GM12873 (cell line): ENCODE data around the gene DYNC1I1.

Experiments used
- CTCF ChIP-seq: IDR thresholded peaks from 2 replicates; pipeline ENCODE4 v1.5.1; 2012; ENCODE audit warnings: low read depth, mild to moderate bottlenecking, moderate library complexity, low read length, control low read depth; ENCODE audit not compliant: insufficient read depth; ENCODE audit errors: missing control alignments

Gene DYNC1I1

GRCh38 chr7:95828824-95829790 is 56.8 kb downstream of the DYNC1I1 start:
- no peak for TF ChIP-seq CTCF

GRCh38 chr7:95840953-95841950 is 68.9 kb downstream of the DYNC1I1 start:
- TF ChIP-seq CTCF, result peak; percentile 57

GRCh38 chr7:95843286-95843685 is 70.9 kb downstream of the DYNC1I1 start:
- peak; percentile 5 for TF ChIP-seq CTCF

GRCh38 chr7:95845007-95845406 is 72.7 kb downstream of the DYNC1I1 start:
- TF ChIP-seq CTCF, result no peak

GRCh38 chr7:95847061-95847460 is 74.7 kb downstream of the DYNC1I1 start:
- TF ChIP-seq CTCF, result no peak

GRCh38 chr7:95859429-95859828 is 87.1 kb downstream of the DYNC1I1 start:
- TF ChIP-seq CTCF, result no peak

GRCh38 chr7:95861041-95861440 is 88.7 kb downstream of the DYNC1I1 start:
- no peak for TF ChIP-seq CTCF
